ENCODE measurements around the gene PHC2.

Gene PHC2

DNA sequence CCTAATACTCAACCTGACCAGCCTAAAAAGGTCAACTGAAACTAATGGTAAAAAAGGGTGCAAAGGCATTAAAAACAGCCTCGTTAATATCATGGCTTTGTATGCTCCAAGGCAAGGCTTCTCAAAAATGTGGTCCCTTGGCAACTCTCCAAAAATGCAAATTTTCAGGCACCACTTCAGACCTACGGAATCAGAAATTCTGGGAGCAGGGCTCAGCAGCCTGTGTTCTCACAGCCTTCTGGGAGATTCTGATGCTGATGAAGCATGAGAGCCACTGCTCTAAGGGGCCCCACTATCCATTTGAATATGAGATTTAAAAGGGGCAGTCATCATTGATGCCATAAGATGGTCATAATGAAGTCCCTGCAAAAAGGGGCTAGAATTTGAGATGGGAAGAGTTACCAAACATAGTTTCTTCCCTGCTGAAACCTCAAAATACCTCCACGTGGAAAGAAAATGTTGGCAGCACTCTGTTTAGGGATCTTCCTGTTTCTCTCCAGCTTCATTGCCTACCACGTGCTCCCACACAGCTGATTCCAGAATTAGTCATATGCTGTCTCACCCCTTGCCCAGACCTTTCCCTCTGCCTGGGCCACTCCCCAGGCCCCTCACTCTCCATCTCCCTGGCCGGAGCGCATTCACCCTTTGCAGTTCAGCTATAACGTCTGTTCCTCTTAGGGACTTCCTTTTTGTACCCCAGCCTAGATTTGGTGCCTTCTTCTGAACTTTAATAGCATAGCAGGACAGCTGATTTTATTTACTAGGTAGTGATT, 46.7 kb downstream of the PHC2 start:
- DNase-seq, result no peak

DNA sequence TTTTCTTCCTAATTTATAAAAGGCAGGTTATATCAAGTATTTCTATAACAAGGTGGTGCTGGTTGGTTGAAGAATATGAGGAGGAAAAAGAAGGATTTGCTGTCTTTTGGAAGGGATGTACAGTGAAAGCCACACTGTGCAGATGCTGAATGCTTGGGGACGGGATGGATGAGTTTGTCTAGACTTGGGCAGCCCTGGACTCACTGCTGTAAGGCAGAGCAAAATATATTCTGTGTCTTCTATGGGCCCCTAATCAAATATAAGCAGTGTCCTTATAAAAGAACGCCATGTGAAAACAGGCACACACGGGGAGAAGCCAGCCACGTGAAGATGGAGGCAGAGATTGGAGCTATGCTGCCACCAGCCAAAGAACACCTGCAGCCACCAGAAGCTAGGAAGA, 47.4 kb downstream of the PHC2 start:
- no peak for DNase-seq

DNA sequence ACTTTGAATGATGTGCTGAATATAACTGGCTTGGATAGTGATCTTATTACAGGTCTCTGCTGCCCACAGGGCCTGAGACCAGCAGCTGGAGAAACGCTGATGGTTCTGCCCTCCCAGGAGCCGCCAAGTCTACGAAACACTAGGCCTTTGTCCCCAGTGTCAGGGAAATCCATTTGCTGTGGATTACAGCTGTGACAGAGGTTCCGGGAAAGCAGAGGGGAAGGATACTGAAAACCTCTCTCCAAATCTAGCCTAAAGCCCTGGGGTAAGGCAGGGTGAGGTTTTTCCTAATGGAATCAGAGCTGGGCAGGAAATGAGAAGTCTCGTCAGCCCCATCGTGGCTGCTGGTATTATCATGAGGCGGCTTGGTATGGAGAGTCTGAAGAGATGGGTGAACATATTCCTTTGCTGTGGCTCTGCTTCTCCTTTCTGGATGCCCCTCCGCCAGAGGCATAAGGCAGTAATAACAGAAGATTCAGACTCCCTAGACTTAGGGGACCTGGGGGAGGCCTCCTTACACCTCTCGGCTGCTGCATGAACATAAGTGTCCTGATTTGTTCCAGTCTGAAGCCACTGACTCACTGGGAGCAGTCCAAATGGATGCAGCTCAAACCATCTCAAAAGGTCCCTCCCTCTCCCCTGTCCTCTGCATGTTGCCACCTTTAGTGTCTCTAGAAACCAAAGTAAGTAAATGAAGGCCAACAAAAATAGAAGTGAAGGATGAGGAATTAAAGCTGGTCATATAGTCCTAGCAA, 48.1 kb downstream of the PHC2 start:
- DNase-seq, result no peak

DNA sequence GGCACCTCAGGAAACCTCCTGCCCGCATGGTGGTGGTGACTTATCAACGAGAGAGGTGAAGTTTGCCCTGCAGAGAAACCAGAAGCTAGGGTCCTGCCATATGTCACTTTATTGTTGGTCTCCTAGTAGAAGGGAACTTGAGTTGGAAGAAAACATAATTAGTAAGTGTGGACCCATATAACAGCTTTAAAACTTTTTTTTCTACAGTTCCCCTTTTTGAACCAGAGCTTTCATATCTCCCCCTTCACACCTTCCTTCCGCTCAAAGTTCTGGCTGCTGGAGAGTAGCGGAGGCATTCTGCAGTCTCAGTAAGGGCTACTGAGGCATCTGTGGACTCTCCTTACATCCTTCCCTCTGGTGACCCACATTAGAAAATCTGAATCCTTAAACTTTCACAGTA, 48.9 kb downstream of the PHC2 start:
- no peak for DNase-seq

- DNase-seq, result no peak
These were observed 50.1 kb downstream of the PHC2 start for GRCh38 chr1:33380811-33381210.

DNA sequence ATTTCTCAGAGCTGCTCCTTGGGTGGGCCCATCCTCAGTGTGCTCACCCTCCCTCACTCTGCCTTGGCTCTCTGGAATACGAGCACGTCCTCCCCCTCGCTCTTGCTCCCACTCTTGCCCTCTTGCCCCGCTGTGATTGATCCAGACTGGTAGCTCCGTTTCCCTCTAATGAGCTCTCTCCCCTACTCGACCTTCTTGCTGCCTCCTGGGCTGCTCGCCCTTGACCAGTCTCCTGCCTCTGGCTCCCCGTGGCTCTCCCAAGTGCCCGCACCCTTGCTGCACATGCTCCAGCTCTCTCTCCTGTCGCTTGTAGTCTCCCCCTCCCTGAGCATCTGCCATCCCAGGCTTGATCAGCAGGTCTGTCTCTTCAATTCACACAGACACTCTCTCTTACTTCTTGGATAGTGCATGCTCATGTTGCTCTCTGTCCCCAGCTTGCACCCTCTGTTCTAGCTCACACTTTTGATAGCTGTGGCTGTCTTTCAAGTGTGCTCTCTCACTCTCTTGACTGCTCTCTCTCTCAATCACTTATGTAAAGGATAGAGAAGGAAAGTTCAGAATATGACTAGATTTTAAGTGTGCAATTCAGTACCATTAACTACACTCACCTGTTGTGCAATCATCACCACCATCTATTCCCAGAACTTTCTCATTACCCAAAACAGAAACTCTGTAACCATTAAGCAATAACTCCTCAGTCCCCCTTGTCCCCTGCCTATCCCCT, 51.1 kb downstream of the PHC2 start:
- DNase-seq, result no peak

DNA sequence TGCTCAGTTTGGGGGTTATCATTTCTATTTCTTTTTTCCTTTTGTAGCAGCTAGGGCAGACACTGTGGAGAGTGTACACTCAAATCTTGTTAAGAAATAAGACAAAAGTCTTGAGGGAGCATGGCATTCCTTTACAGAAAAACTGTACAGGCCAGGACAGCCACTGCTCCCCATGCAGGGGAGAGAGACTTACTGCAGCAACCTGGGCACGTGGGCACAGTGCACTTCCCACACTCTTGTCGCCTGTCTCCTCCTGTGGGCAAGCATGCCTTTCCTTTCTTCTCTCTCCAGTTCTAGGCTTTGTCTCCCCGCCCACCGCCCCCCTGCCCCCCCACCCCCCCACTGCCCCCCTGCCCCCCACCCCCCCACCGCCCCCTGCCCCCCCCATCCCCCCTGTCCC, 51.9 kb downstream of the PHC2 start:
- no peak for DNase-seq

DNA sequence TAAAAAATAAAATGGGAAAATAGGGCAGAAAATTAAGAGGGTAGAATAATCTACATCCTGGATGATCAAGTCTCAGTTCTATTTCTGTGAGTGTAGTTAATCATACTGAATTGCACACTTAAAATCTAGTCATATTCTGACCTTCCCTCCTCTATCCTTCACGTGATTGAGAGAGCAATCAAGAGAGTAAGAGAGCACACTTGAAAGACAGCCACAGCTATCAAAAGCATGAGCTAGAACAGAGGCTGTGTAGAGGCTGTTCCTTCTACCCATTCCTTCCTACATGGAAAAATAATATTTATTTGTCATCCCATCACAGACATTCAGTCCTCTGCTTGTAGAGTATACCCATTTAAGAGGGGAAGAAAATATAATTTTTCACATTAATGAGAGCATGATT, 52.4 kb downstream of the PHC2 start:
- DNase-seq, result no peak

- DNase-seq, result no peak
These were observed 53.1 kb downstream of the PHC2 start for GRCh38 chr1:33377756-33378155.

- DNase-seq, result no peak
These were observed 53.9 kb downstream of the PHC2 start for GRCh38 chr1:33377013-33377412.

DNA sequence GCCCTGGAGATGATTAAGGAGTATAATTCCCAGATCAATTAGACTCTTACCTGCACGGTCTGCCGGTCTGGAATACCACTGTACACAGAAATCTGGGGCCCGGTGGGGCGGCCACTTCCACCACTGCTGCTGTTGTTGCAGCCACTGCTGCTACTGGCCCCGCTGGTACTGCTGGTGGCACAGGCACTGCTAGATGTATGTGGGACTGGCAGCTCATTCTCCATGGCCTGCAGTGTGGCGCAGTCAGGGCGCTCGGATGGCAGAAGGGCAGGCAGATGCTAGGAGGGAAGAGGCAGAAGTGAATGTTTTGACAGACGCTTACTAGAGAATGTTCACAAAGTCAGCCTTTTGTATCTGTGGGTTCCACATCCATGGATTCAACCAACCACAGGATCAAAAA, 55.6 kb downstream of the PHC2 start:
- no peak for DNase-seq

DNA sequence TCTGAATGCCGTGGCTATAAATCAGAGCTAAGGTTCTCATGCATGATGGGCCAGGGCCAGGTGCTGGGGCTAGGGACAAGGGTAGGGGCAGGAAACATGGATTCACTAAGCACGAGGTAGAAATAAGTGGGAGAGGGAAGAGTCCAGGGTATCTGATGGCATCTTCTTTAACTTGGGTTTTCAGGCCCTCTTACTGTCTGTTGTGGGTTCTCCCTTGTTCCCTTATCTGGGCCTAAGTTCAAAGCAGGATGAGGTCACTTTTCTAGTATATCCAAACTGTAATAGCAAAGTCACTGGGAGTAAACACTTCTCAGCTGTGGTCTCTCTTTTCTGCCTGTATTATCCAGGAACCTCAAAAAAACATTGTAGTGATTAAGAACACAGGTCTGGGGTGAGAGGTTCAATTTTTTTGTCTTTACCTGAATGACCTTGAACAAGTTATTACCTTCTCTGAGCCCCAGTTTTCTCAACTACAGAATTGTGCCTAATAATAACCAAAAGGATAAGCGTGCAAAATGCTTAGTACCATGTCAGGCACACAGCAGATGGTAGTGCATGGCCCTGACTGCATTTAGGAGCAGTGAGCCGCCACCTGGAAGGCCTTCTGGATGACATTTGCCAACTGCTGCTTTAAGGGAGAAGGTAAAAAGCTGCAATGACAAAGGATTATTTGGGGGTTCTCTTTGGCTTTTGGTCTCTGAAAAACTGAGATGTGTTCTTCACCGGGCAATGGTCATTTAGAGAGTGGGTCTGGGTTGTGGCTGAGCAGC, 56.4 kb downstream of the PHC2 start:
- DNase-seq, result no peak

- DNase-seq, result no peak
These were observed 57.3 kb downstream of the PHC2 start for GRCh38 chr1:33373606-33374005.

DNA sequence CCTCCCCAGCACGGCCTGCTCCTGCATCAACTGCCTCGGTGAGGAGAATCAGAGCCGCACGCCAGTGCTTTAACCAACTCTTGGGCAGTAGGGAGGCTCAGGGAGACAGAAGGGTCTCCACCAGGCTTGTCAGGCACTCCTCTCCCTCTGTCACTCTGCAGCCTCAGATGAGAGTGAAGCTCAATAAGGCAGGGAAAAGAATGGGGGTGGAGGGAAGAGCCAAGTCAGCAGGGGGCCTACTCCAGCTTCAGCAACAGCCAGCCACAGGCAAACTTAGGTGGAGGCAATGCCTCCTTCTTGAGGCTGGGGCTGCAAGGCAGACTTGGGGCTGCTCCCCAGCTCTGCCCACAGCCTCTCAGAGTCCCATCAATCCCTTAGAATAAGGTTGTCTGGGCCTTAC, 58.2 kb downstream of the PHC2 start:
- DNase-seq, result no peak

- DNase-seq, result no peak
These were observed 58.7 kb downstream of the PHC2 start for GRCh38 chr1:33372162-33372561.

DNA sequence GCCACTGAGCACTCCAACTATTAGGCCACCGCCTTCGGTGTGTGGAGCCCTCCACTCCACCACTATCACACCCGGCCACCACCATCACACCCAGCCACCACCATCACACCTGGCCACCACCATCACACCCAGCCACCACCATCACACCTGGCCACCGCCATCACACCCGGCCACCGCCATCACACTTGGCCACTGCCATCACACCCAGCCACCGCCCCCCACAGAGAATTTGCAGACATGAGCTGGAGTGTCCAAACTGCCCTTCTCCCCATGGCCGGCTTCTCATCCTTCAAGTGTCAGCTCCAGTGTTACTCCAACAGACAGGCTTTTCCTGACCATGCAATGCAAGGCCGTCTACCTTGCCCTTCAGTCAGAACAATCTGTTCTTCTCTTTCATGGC, 59.6 kb downstream of the PHC2 start:
- no peak for DNase-seq

DNA sequence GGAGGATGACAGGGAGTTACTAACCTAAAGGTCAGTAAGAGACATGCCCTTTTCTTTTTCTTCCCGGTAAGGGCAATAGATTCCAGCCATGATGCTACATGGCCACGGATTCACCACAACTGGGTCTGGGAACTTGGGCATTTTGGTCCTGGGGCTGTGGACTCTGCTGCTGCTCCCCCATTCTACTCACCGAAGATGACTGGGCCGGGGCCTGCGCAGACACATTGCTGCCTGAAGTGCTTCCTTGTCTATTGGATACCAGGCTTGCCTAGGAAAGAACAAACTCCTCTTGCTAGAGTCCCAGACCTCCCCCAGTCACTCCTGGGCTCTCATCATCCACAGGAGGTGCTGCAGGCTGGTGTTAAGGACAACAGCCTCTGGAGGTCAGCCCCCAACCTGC, 60.1 kb downstream of the PHC2 start:
- no peak for DNase-seq

- DNase-seq, result no peak
These were observed 60.6 kb downstream of the PHC2 start for GRCh38 chr1:33370301-33370700.

- no peak for DNase-seq
These were observed 61.1 kb downstream of the PHC2 start for GRCh38 chr1:33369764-33370163.

- no peak for DNase-seq
These were observed 61.8 kb downstream of the PHC2 start for GRCh38 chr1:33369081-33369480.

- no peak for DNase-seq
These were observed 62.5 kb downstream of the PHC2 start for GRCh38 chr1:33368431-33368830.

DNA sequence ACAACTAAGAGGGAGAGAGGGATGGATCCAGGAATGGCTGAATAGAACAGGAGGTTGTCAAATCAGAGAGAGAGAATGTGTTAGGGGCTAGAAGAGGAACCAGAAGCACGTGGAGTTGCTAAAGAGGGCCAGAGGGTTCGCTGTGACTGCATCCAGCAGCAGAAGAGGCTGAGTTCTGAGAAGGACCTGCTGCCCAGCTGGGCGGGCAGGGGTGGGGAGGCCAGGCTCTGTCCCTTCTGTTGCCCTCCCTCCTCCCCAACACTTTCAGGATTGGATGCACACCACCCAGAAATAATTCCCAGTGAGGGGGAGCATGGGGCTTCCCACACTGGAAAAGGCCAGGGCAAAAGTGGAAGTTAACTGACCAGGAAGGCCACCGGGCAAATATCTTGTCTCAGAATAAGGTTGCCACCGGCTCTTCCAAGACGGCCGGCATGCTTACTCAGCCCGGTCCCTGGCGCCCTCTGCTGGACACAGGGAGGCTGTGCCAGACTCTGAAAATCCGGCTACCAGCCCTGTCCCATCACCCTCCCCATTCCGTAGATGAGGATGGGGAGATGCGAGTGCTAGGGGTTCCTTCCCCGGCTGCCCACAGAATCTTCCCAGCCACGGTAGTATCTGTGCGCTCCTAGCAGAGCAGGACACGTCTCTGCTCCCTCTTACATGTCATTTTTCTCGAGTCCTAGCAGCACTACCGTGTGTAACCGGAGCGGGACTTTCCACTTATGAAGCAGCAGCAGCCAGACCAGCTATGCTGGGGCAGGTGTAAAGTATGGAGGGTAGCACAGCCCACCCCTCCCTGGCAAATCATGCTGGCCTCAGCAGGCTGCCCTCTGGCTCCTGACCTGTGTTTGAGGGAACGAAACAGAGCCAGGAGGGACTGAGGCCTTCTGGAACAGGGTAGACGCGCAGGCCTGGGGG, 63.1 kb downstream of the PHC2 start:
- DNase-seq, result peak; percentile 83
